Endothelial cell of umbilical vein (primary cell): ENCODE data around the gene C1orf174. TPM values are rescaled to one million over a fixed set of nuclear protein-coding genes. Genes with fewer than 3 reads are reported as not detected.

Source experiments
- BruUV-seq: library from RNA; stranded (reverse); fragments of 400-500 nt; replicated peaks from 2 replicates; lab custom pipeline; 2021; lab: Mats Ljungman, UMichigan
- CTCF ChIA-PET: fragments of 300-600, 350-600 bp; sonication (Branson Sonifier 250); formaldehyde crosslinking; loops from one replicate; lab custom pipeline; 2021; ENCODE audit warnings: antibody characterized with exemption, inconsistent platforms; lab: Charles Lee
- POLR2A ChIA-PET: fragments of 300-600, 350-600 bp; sonication (Branson Sonifier 250); formaldehyde crosslinking; loops from one replicate; lab custom pipeline; 2021; ENCODE audit warnings: antibody characterized with exemption, inconsistent platforms; lab: Charles Lee
- DNase-seq: peaks from one replicate; pipeline ENCODE4 v3.0.0-alpha.2; 2011; ENCODE audit warnings: low read depth, low spot score
- FAIRE-seq: peaks from 2 replicates; lab custom pipeline; 2011; peaks lifted over from hg19 to GRCh38; lab: Jason Lieb, UNC
- H2AFZ ChIP-seq: 2 replicates; pipeline ENCODE4 v1.6.0; 2012; ENCODE audit warnings: low read depth, low read length, control low read depth, inconsistent platforms
- H3K27ac ChIP-seq: 2 replicates; pipeline ENCODE4 v1.5.1; 2011; ENCODE audit warnings: low read depth, mild to moderate bottlenecking, control low read depth, low read length, moderate library complexity; ENCODE audit not compliant: insufficient read depth
- H3K27me3 ChIP-seq, 2 experiments: 2 replicates each; pipeline versions ENCODE4 v1.6.0 to v1.6.1; 2011; ENCODE audit warnings: low read length in 2 of 2, mixed read lengths in 1 of 2; ENCODE audit not compliant: control insufficient read depth in 2 of 2, insufficient read depth in 2 of 2
- H3K36me3 ChIP-seq, 2 experiments: 2 replicates in 1 of 2; 3 replicates in 1 of 2; pipeline ENCODE4 v1.5.1; 2011; ENCODE audit warnings: low read length in 2 of 2, mild to moderate bottlenecking in 1 of 2, moderate library complexity in 1 of 2; ENCODE audit not compliant: control insufficient read depth in 2 of 2, insufficient read depth in 2 of 2; ENCODE audit errors: extremely low read depth in 1 of 2
- H3K4me1 ChIP-seq: 3 replicates; pipeline ENCODE4 v1.5.1; 2011; ENCODE audit warnings: mild to moderate bottlenecking, low read length; ENCODE audit not compliant: control insufficient read depth, insufficient read depth; ENCODE audit errors: extremely low read depth
- H3K4me2 ChIP-seq: 2 replicates; pipeline ENCODE4 v1.6.1; 2011; ENCODE audit warnings: low read length, control low read depth, mixed read lengths; ENCODE audit not compliant: insufficient read depth
- H3K4me3 ChIP-seq, 3 experiments: fragments of 200-600 bp in 1 of 3; sonication (generic), shearing (Covaris generic) in 1 of 3; replicated peaks in 1 of 3; 2 replicates each; pipeline ENCODE4 v1.5.1; 2011 to 2016; ENCODE audit warnings: control low read depth in 3 of 3, low read length in 3 of 3, mild to moderate bottlenecking in 2 of 3, inconsistent platforms in 1 of 3, low read depth in 1 of 3, moderate library complexity in 1 of 3; ENCODE audit not compliant: insufficient read depth in 1 of 3
- H3K79me2 ChIP-seq: 2 replicates; pipeline ENCODE4 v1.6.0; 2012; ENCODE audit warnings: low read length, inconsistent platforms; ENCODE audit not compliant: control insufficient read depth, insufficient read depth
- H3K9ac ChIP-seq: replicated peaks from 2 replicates; pipeline ENCODE3; 2011; ENCODE audit warnings: low read length, control low read depth; ENCODE audit not compliant: insufficient read depth; ENCODE audit errors: extremely low read depth
- H3K9me1 ChIP-seq: replicated peaks from 3 replicates; pipeline ENCODE4 v1.6.0; 2011; ENCODE audit warnings: mild to moderate bottlenecking, low read length; ENCODE audit not compliant: control insufficient read depth, insufficient read depth; ENCODE audit errors: extremely low read depth
- H3K9me3 ChIP-seq: replicated peaks from 2 replicates; pipeline ENCODE4 v1.5.1; 2012; ENCODE audit warnings: low read length, inconsistent platforms; ENCODE audit not compliant: control insufficient read depth, insufficient read depth
- H4K20me1 ChIP-seq: replicated peaks from 2 replicates; pipeline ENCODE3; 2011; ENCODE audit warnings: mild to moderate bottlenecking, low read length; ENCODE audit not compliant: control insufficient read depth, insufficient read depth; ENCODE audit errors: extremely low read depth
- CTCF ChIP-seq, 2 donors: IDR thresholded peaks; 1 replicate in 1 of 2; 2 replicates in 1 of 2; pipeline ENCODE4 v1.5.1; 2011; ENCODE audit warnings: low read length in 2 of 2, mild to moderate bottlenecking in 2 of 2, moderate library complexity in 2 of 2, control low read depth in 1 of 2, inconsistent platforms in 1 of 2, low read depth in 1 of 2; ENCODE audit not compliant: insufficient read depth in 1 of 2; ENCODE audit errors: extremely low read depth in 1 of 2
- EZH2 ChIP-seq: IDR thresholded peaks from 2 replicates; pipeline ENCODE4 v1.6.1; 2012; ENCODE audit warnings: borderline replicate concordance, low read depth, mild to moderate bottlenecking, moderate library complexity, low read length, inconsistent platforms; ENCODE audit not compliant: severe bottlenecking
- FOS ChIP-seq: IDR thresholded peaks from 2 replicates; pipeline ENCODE4 v1.6.1; 2011; ENCODE audit warnings: mild to moderate bottlenecking, low read length, moderate library complexity, borderline replicate concordance; ENCODE audit not compliant: insufficient read depth
- GATA2 ChIP-seq: IDR thresholded peaks from 2 replicates; pipeline ENCODE4 v1.7.0; 2011; ENCODE audit warnings: low read depth, mild to moderate bottlenecking, moderate library complexity, mixed read lengths, low read length; ENCODE audit not compliant: insufficient read length, insufficient read depth
- JUN ChIP-seq: IDR thresholded peaks from 2 replicates; pipeline ENCODE4 v1.6.1; 2011; ENCODE audit warnings: borderline replicate concordance, low read depth; ENCODE audit not compliant: insufficient read length, insufficient read depth
- MAX ChIP-seq: IDR thresholded peaks from 2 replicates; pipeline ENCODE4 v1.6.1; 2011; ENCODE audit not compliant: insufficient read depth, insufficient read length
- MYC ChIP-seq: IDR thresholded peaks from one replicate; pipeline ENCODE4 v1.6.1; 2011; ENCODE audit warnings: mild to moderate bottlenecking, low read depth, low read length
- POLR2A ChIP-seq: IDR thresholded peaks from 2 replicates; pipeline ENCODE4 v1.6.1; 2012; ENCODE audit warnings: low read depth, mild to moderate bottlenecking, control low read depth, low read length
- POLR2AphosphoS5 ChIP-seq: IDR thresholded peaks from 2 replicates; pipeline ENCODE4 v1.6.1; 2012; ENCODE audit warnings: low read depth, mild to moderate bottlenecking, control low read depth, low read length, moderate library complexity; ENCODE audit not compliant: insufficient read depth
- dilution Hi-C: fragments of 300-500 bp; cut with MboI; formaldehyde crosslinking; loops from one replicate; pipeline ENCODE4 v1.15.0; 2019; ENCODE audit warnings: low sequenced_read_pairs; ENCODE audit not compliant: extremely low pct_ligation_motif_present
- intact Hi-C: fragments of 100-400 bp; cut with micrococcal nuclease; formaldehyde crosslinking; loops from one replicate; pipeline ENCODE4 v1.10.0; 2022
- polyA plus RNA-seq, 4 experiments: library from polyadenylated mRNA; depleted of rRNA in 3 of 4; stranded (reverse) in 3 of 4; unstranded in 1 of 4; fragments of >200 nt; gene quantifications; 2 replicates each; pipeline versions ENCODE4 v1.2.1 to v1.2.3, GENCODE V29; 2011 to 2012; ENCODE audit warnings: missing spikeins in 1 of 4
- total RNA-seq: library from RNA; stranded (reverse); gene quantifications from 2 replicates; pipeline ENCODE4 v1.2.3, GENCODE V29; 2021

The C1orf174 gene
- total and polyA plus RNA-seq, 2 donors (not counting 3 experiments of a cell fraction or from before 2014, with no cell fraction given), result 28.0 to 31.7 TPM

- FAIRE-seq, result no peak
- peaks cover 6 to 7% of the 10 kb centered on the region in 2 experiments for H3K36me3 ChIP-seq
- H3K4me1 ChIP-seq, result peaks cover 3% of the 10 kb centered on the region
- no peak overlapping the region for H3K4me2 ChIP-seq
- H3K79me2 ChIP-seq, result peaks cover 3% of the 10 kb centered on the region
- no peaks in the 10 kb centered on the region for H3K9me1 ChIP-seq
- H4K20me1 ChIP-seq, result no peaks in the 10 kb centered on the region
- TF ChIP-seq MYC, result no peak
- TF ChIP-seq JUN, result no peak
- no peak for TF ChIP-seq POLR2AphosphoS5
- TF ChIP-seq GATA2, result no peak
- TF ChIP-seq MAX, result no peak
- no peak for TF ChIP-seq CTCF (IDR thresholded peaks at IDR 0.05; ENCODE audit: extremely low read depth in 1 of 2, insufficient read depth in 1 of 2, low read depth in 1 of 2, low read length in 2 of 2)
- no peak for TF ChIP-seq POLR2A
- no peak for TF ChIP-seq EZH2
- TF ChIP-seq FOS, result no peak
- POLR2A ChIA-PET, result no interaction called here
- H3K9me3 ChIP-seq, result no peaks in the 10 kb centered on the region
- H2AFZ ChIP-seq, result no peak overlapping the region
- intact Hi-C loops, result no loop called here
- no peak overlapping the region for H3K9ac ChIP-seq
- H3K27ac ChIP-seq, result no peak overlapping the region
- H3K27me3 ChIP-seq, result no peaks in the 10 kb centered on the region
- dilution Hi-C loops, result no loop called here
- H3K4me3 ChIP-seq, result no peak overlapping the region
- BruUV-seq, result no TSS peak
- CTCF ChIA-PET, result no interaction called here
- no peak for DNase-seq
Measured at GRCh38 chr1:3850857-3851256, 49.2 kb downstream of the C1orf174 start.
